ENCODE data around the gene BEX1.
A peak's percentile ranks its signal among the peaks of the same experiment; 100 is the strongest.

The BEX1 gene

DNA sequence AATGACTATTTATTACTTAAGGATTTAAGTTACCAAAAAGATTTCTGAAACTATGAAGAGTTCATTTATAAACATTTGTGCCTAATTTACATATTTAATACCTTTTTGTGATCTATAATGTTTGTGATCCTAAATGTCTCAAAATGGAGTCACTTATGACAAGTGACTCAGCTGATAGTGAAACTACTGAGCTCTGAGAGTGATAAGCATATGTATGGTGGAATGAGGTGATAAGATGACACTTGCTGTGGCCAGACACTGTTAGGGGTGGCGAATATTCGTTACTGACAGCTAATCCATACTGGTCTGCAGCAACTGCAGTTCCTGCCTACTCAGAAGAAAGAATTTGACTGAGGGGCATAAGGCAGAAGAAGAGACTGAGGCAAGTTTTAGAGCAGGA lies 34.5 kb upstream of the BEX1 start:
- no peak for DNase-seq (ENCODE audit: low read depth in 2 of 2)
- TF ChIP-seq, protein P1, sequence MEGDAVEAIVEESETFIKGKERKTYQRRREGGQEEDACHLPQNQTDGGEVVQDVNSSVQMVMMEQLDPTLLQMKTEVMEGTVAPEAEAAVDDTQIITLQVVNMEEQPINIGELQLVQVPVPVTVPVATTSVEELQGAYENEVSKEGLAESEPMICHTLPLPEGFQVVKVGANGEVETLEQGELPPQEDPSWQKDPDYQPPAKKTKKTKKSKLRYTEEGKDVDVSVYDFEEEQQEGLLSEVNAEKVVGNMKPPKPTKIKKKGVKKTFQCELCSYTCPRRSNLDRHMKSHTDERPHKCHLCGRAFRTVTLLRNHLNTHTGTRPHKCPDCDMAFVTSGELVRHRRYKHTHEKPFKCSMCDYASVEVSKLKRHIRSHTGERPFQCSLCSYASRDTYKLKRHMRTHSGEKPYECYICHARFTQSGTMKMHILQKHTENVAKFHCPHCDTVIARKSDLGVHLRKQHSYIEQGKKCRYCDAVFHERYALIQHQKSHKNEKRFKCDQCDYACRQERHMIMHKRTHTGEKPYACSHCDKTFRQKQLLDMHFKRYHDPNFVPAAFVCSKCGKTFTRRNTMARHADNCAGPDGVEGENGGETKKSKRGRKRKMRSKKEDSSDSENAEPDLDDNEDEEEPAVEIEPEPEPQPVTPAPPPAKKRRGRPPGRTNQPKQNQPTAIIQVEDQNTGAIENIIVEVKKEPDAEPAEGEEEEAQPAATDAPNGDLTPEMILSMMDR (IDR thresholded peaks at IDR 0.05; ENCODE audit: low read depth, low read length): no peak
- no peak overlapping the region for H3K4me3 ChIP-seq (replicated peaks in 1 of 2; ENCODE audit: low read depth in 2 of 2, low read length in 2 of 2)

DNA sequence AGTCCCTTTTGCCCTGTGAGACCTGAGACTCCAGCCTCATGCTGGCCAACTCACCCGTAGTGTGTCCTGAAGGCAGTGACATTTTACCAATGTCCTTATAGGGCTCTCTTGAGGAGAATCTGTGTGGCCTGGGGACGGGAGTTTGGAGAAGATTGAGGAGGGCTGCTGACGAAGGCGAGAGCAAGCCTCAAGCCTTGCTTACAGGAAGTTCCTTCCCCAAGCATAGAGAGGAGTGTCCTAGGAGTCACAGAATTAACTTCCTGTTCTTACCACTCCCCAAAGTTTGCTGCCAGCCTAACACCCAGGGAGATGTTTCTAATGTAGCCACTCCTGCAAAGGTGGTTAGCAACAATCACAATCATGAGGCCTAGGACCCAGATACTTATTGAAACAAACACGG lies 29.0 kb upstream of the BEX1 start, which contains the start of gene NXF3:
TSS of gene NXF3 (minus strand) at position 202 of the 400 bp plus-strand sequence. CDS start at position 82, 120 bp downstream.
- TF ChIP-seq, protein P1 (IDR thresholded peaks at IDR 0.05; ENCODE audit: low read depth, low read length): no peak
- DNase-seq (ENCODE audit: low read depth in 2 of 2): no peak
- no peak within 1 kb of the TSS for H3K4me3 ChIP-seq (replicated peaks in 1 of 2; ENCODE audit: low read depth in 2 of 2, low read length in 2 of 2)

DNA sequence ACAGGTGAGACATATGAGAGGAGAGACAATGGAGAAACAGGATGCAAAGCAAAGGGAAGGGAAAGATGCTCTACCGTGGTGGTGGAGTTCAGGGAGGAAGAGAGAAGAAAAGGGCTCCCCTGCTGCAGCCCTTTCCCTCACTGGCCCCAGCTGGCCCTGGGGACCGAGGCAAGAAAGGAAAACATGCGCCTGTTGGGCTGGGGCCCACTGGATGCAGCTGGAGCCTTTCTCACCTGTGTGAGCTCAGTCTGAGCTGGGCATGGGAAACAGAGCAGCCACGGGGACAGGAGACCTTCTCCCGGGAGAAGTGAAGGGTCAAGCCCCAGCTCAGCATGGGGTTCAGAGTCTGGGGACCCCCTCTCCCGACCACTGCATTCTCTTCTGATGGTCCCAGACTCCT lies 17.1 kb upstream of the BEX1 start:
- TF ChIP-seq, protein P1 (IDR thresholded peaks at IDR 0.05; ENCODE audit: low read depth, low read length): no peak

DNA sequence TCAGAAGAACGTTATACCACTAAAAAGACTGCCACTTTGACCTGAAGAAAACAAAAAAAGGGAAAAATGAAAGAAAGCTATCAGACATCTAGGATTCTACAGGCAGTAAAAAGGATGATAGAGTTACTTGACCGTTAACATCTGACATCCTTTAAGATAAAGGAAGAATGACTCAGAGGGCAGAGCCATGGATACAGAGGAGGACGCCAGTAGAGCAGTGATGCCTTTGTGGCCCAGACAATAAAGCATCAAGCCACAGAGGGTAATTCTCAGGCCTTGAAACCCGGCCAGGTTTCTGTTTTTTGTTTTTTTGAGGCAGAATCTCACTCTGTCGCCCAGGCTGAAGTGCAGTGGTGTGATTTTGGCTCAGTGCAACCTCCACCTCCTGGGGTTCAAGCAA lies 9.5 kb upstream of the BEX1 start:
- peak; percentile 1 to 27 for DNase-seq (ENCODE audit: low read depth in 2 of 2)
- H3K4me3 ChIP-seq (replicated peaks in 1 of 2; ENCODE audit: low read depth in 2 of 2, low read length in 2 of 2): no peak overlapping the region
- TF ChIP-seq, protein P1 (IDR thresholded peaks at IDR 0.05; ENCODE audit: low read depth, low read length): no peak

More for the DNA sequence above, 17.1 kb upstream of the BEX1 start:
- no peak overlapping the region for H3K4me3 ChIP-seq (replicated peaks in 1 of 2; ENCODE audit: low read depth in 2 of 2, low read length in 2 of 2)
- DNase-seq (ENCODE audit: low read depth in 2 of 2): no peak

DNA sequence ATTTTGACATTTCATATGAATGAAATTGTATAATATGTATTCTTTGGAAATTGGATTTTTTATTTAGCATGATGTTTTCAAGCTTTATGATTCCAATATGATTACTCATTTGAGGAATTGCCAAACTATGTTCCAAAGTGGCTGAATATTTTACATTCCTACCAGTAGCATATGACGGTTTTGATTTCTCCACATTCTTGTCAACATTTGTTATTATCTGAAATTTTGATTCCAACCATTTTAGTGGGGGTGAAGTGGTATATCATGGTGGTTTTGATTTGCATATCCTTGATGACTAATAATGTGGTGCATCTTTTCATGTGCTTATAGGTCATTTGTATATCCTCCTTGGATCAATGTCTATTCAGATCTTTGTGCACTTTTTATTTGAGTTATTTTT lies 2.6 kb upstream of the BEX1 start:
- DNase-seq (ENCODE audit: low read depth in 2 of 2): peak; percentile 15 to 76
- TF ChIP-seq, protein P1 (IDR thresholded peaks at IDR 0.05; ENCODE audit: low read depth, low read length): no peak
- H3K4me3 ChIP-seq (replicated peaks in 1 of 2; ENCODE audit: low read depth in 2 of 2, low read length in 2 of 2): no peak overlapping the region

DNA sequence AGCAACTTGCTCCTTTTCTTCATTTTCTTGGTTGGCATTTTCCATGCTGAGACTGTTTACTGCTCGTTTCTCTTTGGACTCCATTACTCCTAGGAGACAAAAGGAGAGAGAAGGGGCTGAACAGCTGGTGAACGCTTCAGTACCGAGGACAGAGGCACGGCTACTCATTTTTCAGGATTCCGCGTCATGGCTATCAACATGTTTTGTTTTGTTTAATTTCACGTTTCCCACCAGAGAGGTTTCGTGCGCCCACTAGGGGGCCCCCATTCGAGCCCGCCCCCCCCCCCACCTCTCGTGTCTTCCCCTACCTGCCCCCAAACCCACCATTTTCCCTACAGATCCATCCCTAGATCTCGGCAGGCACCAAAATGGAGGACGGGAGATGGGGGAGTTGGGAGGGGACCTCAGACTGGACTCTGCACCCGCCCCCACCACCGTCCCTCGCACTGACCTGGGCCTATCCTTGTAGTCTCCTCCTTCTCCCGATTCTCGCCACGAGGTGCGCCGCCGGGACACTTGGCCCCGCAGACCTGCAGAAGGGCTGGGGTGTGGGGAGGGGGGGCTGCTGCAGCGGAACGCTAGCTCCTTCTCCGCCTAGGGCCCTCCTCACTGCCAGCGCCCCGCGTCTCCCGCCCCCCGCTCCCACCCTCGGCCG lies 653 bp downstream of the BEX1 start:
- peak overlapping the region; percentile 37 to 50 for H3K4me3 ChIP-seq (replicated peaks in 1 of 2; ENCODE audit: low read depth in 2 of 2, low read length in 2 of 2)
- TF ChIP-seq, protein P1 (IDR thresholded peaks at IDR 0.05; ENCODE audit: low read depth, low read length): no peak
- peak; percentile 34 to 48 for DNase-seq (ENCODE audit: low read depth in 2 of 2)

DNA sequence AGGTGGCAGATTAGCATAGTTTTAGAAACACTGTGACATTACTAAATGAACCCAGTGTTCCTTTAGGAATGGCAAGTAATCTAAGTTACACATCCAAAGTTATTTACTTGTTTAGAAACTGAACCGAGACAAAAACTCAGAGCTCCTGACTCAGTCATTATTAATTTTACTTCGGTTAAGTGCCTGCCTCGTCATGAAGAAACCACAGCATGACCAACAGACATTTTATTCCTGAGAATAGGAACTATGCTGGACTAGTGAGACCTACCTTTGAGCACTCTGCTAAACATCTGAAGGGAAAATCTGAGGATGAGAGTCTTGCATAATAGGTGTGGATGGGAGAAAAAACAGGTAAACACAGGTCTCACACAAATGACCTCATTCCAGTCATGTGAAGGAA lies 2.5 kb downstream of the BEX1 start:
- no peak overlapping the region for H3K4me3 ChIP-seq (replicated peaks in 1 of 2; ENCODE audit: low read depth in 2 of 2, low read length in 2 of 2)
- TF ChIP-seq, protein P1 (IDR thresholded peaks at IDR 0.05; ENCODE audit: low read depth, low read length): no peak
- DNase-seq (ENCODE audit: low read depth in 2 of 2): no peak

All from cardiac fibroblast (primary cell).